Airway epithelial cell (primary cell): ENCODE measurements around the gene HNRNPA3. TPM values are rescaled to one million over a fixed set of nuclear protein-coding genes. Genes with fewer than 3 reads are reported as not detected.

ENCODE experiments used
- total RNA-seq: library from RNA; depleted of rRNA; stranded (reverse); fragments of >200 nt; gene quantifications from 2 replicates; pipeline ENCODE4 v1.2.3, GENCODE V29; 2015

Gene HNRNPA3
- 28.8 and 44.2 TPM in 2 replicates for total RNA-seq

GRCh38 chr2:177212106-177212890 is at the start of gene HNRNPA3:
Gene HNRNPA3, plus strand, starts transcription at chr2:177212794. Its CDS starts 6 bp downstream, at chr2:177212800.

GRCh38 chr2:177264693-177265587 is 52.3 kb downstream of the HNRNPA3 start, which contains the start of gene NFE2L2:
Gene NFE2L2, minus strand, starts transcription at chr2:177264727. Its CDS starts 151 bp downstream, at chr2:177264576.

Other genes with a start within 250 kb of the HNRNPA3 start
- 78.7 and 84.8 TPM in 2 replicates for gene NFE2L2, start 51.9 kb downstream of the HNRNPA3 start, total RNA-seq
- gene AGPS, start 180.0 kb downstream of the HNRNPA3 start, total RNA-seq: 26.8 and 27.0 TPM in 2 replicates